CD4-positive, alpha-beta memory T cell (primary cell): ENCODE results near the gene TLX3. TPM values are rescaled to one million over a fixed set of nuclear protein-coding genes. Genes with fewer than 3 reads are reported as not detected.
"Not testable (repeated sequence)": the region's sequence is repeated elsewhere in the genome, so short reads cannot be mapped to it uniquely, and the experiment has no call there.

Experiments
- CTCF ChIA-PET: fragments of 350-600 bp; sonication (Branson Sonifier 250); formaldehyde crosslinking; loops from one replicate; lab custom pipeline; 2021; ENCODE audit warnings: inconsistent platforms; ENCODE audit not compliant: partially characterized antibody; lab: Charles Lee
- POLR2A ChIA-PET: fragments of 350-600 bp; sonication (Branson Sonifier 250); formaldehyde crosslinking; loops from one replicate; lab custom pipeline; 2021; ENCODE audit not compliant: partially characterized antibody; lab: Charles Lee
- DNase-seq, 5 donors: peaks; one replicate each; pipeline versions ENCODE4 v3.0.0 to v3.0.0-alpha.2; 2020 to 2022; ENCODE audit warnings: mixed read lengths in 1 of 5
- H3K27ac ChIP-seq: one replicate; pipeline ENCODE4 v1.7.0; 2013; ENCODE audit warnings: low read depth, low read length
- H3K27me3 ChIP-seq: 2 replicates; pipeline ENCODE4 v1.7.0; 2013; ENCODE audit warnings: mild to moderate bottlenecking, low read length, moderate library complexity; ENCODE audit not compliant: insufficient read depth
- H3K36me3 ChIP-seq: 2 replicates; pipeline ENCODE4 v1.7.0; 2013; ENCODE audit warnings: mild to moderate bottlenecking, low read length, moderate library complexity; ENCODE audit not compliant: insufficient read depth
- H3K4me1 ChIP-seq: 2 replicates; pipeline ENCODE4 v1.7.0; 2013; ENCODE audit warnings: mild to moderate bottlenecking, low read length, moderate library complexity; ENCODE audit not compliant: insufficient read depth
- H3K4me3 ChIP-seq, 2 donors: one replicate each; pipeline ENCODE4 v1.7.0; 2013; ENCODE audit warnings: low read length in 2 of 2, mild to moderate bottlenecking in 1 of 2
- H3K9me3 ChIP-seq, 2 donors: one replicate each; pipeline ENCODE4 v1.7.0; 2013; ENCODE audit warnings: low read length in 2 of 2, control low read depth in 1 of 2; ENCODE audit not compliant: control insufficient read depth in 1 of 2
- H3K27ac Mint-ChIP-seq, 7 donors: one replicate each; pipeline ENCODE4 v1.8.0; 2020 to 2021; ENCODE audit warnings: mixed read lengths in 7 of 7, mild to moderate bottlenecking in 6 of 7, inconsistent platforms in 3 of 7, moderate library complexity in 3 of 7
- H3K27me3 Mint-ChIP-seq, 2 donors: one replicate each; pipeline ENCODE4 v1.8.0; 2020 to 2021; ENCODE audit warnings: mixed read lengths in 2 of 2
- H3K36me3 Mint-ChIP-seq, 2 donors: one replicate each; pipeline ENCODE4 v1.8.0; 2020 to 2021; ENCODE audit warnings: mixed read lengths in 2 of 2, inconsistent platforms in 1 of 2, mild to moderate bottlenecking in 1 of 2
- H3K4me1 Mint-ChIP-seq, 4 donors: one replicate each; pipeline ENCODE4 v1.8.0; 2020 to 2021; ENCODE audit warnings: mixed read lengths in 4 of 4, mild to moderate bottlenecking in 1 of 4
- H3K4me3 Mint-ChIP-seq, 8 donors: one replicate each; pipeline ENCODE4 v1.8.0; 2020 to 2021; ENCODE audit warnings: mixed read lengths in 8 of 8, mild to moderate bottlenecking in 7 of 8, moderate library complexity in 6 of 8, inconsistent platforms in 3 of 8
- H3K9me3 Mint-ChIP-seq, 8 donors: one replicate each; pipeline ENCODE4 v1.8.0; 2020 to 2021; ENCODE audit warnings: mixed read lengths in 8 of 8, mild to moderate bottlenecking in 5 of 8, inconsistent platforms in 3 of 8, moderate library complexity in 1 of 8
- intact Hi-C: fragments of 100-400 bp; cut with micrococcal nuclease; formaldehyde crosslinking; loops from one replicate; pipeline ENCODE4 v1.15.1; 2023
- polyA plus RNA-seq, 2 donors: library from polyadenylated mRNA; unstranded; fragments of 300-500 nt; fragmentation: Illumina TruSeq; gene quantifications; one replicate each; pipeline ENCODE4 v1.2.3, GENCODE V29; 2021
- total RNA-seq, 2 experiments: library from RNA; stranded (reverse); gene quantifications; one replicate each; pipeline ENCODE4 v1.2.3, GENCODE V29; 2021

Gene TLX3
- total and polyA plus RNA-seq, 4 experiments from 2014 or later: not detected

- no peaks in the 10 kb centered on the region for H3K9me3 Mint-ChIP-seq
- H3K4me1 Mint-ChIP-seq: no peaks in the 10 kb centered on the region
- no peak for DNase-seq
- Histone ChIP-seq H3K36me3 (no peaks in the 10 kb centered on the region), H3K27me3 (no peaks in the 10 kb centered on the region), H3K27ac (no peak overlapping the region), H3K4me1 (no peaks in the 10 kb centered on the region), H3K4me3 (no peak overlapping the region), H3K9me3 (no peaks in the 10 kb centered on the region)
- H3K27me3 Mint-ChIP-seq: peaks cover 4 to 8% of the 10 kb centered on the region in 2 donors
- CTCF ChIA-PET: no interaction called here
- no peak overlapping the region for H3K27ac Mint-ChIP-seq
- intact Hi-C loops: no loop called here
- H3K4me3 Mint-ChIP-seq: no peak overlapping the region
- no peaks in the 10 kb centered on the region for H3K36me3 Mint-ChIP-seq
- POLR2A ChIA-PET: no interaction called here
Observed at GRCh38 chr5:171291371-171291770, 17.7 kb upstream of the TLX3 start.

- Mint-ChIP-seq H3K36me3 (no peaks in the 10 kb centered on the region), H3K27ac (no peak overlapping the region), H3K27me3 (peaks cover 8 to 9% of the 10 kb centered on the region in 2 donors), H3K9me3 (no peaks in the 10 kb centered on the region), H3K4me1 (no peaks in the 10 kb centered on the region), H3K4me3 (no peak overlapping the region)
- Histone ChIP-seq H3K4me3 (no peak overlapping the region), H3K27ac (no peak overlapping the region), H3K36me3 (no peaks in the 10 kb centered on the region), H3K9me3 (no peaks in the 10 kb centered on the region), H3K27me3 (no peaks in the 10 kb centered on the region), H3K4me1 (no peaks in the 10 kb centered on the region)
- POLR2A ChIA-PET: no interaction called here
- intact Hi-C loops: no loop called here
- CTCF ChIA-PET: no interaction called here
- DNase-seq: no peak
Observed at GRCh38 chr5:171295299-171295698, 13.7 kb upstream of the TLX3 start.

GRCh38 chr5:171295801-171296200, 13.2 kb upstream of the TLX3 start:
- no peak for DNase-seq
- Histone ChIP-seq H3K4me3 (no peak overlapping the region), H3K27ac (no peak overlapping the region), H3K9me3 (no peaks in the 10 kb centered on the region), H3K27me3 (no peaks in the 10 kb centered on the region), H3K4me1 (no peaks in the 10 kb centered on the region), H3K36me3 (no peaks in the 10 kb centered on the region)
- H3K4me1 Mint-ChIP-seq: no peaks in the 10 kb centered on the region
- intact Hi-C loops: no loop called here
- no peak overlapping the region for H3K4me3 Mint-ChIP-seq
- no peaks in the 10 kb centered on the region for H3K36me3 Mint-ChIP-seq
- ChIA-PET CTCF (no interaction called here), POLR2A (no interaction called here)
- H3K27ac Mint-ChIP-seq: no peak overlapping the region
- peaks cover 4 to 12% of the 10 kb centered on the region in 2 donors for H3K27me3 Mint-ChIP-seq
- no peaks in the 10 kb centered on the region for H3K9me3 Mint-ChIP-seq

GRCh38 chr5:171297941-171298340, 11.1 kb upstream of the TLX3 start:
- peaks cover 9 to 18% of the 10 kb centered on the region in 2 donors for H3K27me3 Mint-ChIP-seq
- H3K27me3 ChIP-seq, H3K9me3 ChIP-seq, H3K4me1 ChIP-seq, H3K27ac Mint-ChIP-seq, H3K9me3 Mint-ChIP-seq, H3K36me3 ChIP-seq, H3K4me3 ChIP-seq, CTCF ChIA-PET, H3K4me3 Mint-ChIP-seq, DNase-seq, intact Hi-C loops, H3K36me3 Mint-ChIP-seq, POLR2A ChIA-PET, H3K27ac ChIP-seq, H3K4me1 Mint-ChIP-seq: not testable (repeated sequence)

- H3K9me3 ChIP-seq: no peaks in the 10 kb centered on the region
- no peaks in the 10 kb centered on the region for H3K36me3 ChIP-seq
- H3K27ac Mint-ChIP-seq: no peak overlapping the region
- POLR2A ChIA-PET: no interaction called here
- H3K27me3 Mint-ChIP-seq: peaks cover 14 to 21% of the 10 kb centered on the region in 2 donors
- H3K4me1 Mint-ChIP-seq: no peaks in the 10 kb centered on the region
- no peak overlapping the region for H3K27ac ChIP-seq
- DNase-seq: no peak
- H3K4me3 ChIP-seq: no peak overlapping the region
- peaks cover under 1% of the 10 kb centered on the region for H3K27me3 ChIP-seq
- intact Hi-C loops: no loop called here
- H3K36me3 Mint-ChIP-seq: no peaks in the 10 kb centered on the region
- H3K4me3 Mint-ChIP-seq: no peak overlapping the region
- H3K4me1 ChIP-seq: no peaks in the 10 kb centered on the region
- H3K9me3 Mint-ChIP-seq: no peaks in the 10 kb centered on the region
- CTCF ChIA-PET: no interaction called here
Observed at GRCh38 chr5:171299228-171299627, 9.8 kb upstream of the TLX3 start.

- Histone ChIP-seq H3K9me3 (no peaks in the 10 kb centered on the region), H3K27ac (no peak overlapping the region), H3K4me1 (no peaks in the 10 kb centered on the region), H3K36me3 (no peaks in the 10 kb centered on the region), H3K4me3 (no peak overlapping the region), H3K27me3 (peaks cover 7% of the 10 kb centered on the region)
- POLR2A ChIA-PET: no interaction called here
- no peaks in the 10 kb centered on the region for H3K36me3 Mint-ChIP-seq
- no peak overlapping the region for H3K4me3 Mint-ChIP-seq
- no peak for DNase-seq
- H3K27me3 Mint-ChIP-seq: peaks cover 18 to 25% of the 10 kb centered on the region in 2 donors
- H3K27ac Mint-ChIP-seq: no peak overlapping the region
- H3K4me1 Mint-ChIP-seq: no peaks in the 10 kb centered on the region
- no peaks in the 10 kb centered on the region for H3K9me3 Mint-ChIP-seq
- intact Hi-C loops: no loop called here
- CTCF ChIA-PET: no interaction called here
Observed at GRCh38 chr5:171299851-171300250, 9.2 kb upstream of the TLX3 start.

- CTCF ChIA-PET: no interaction called here
- H3K27ac ChIP-seq: no peak overlapping the region
- intact Hi-C loops: no loop called here
- H3K9me3 ChIP-seq: no peaks in the 10 kb centered on the region
- Mint-ChIP-seq H3K27me3 (peaks cover 23 to 25% of the 10 kb centered on the region in 2 donors), H3K9me3 (no peaks in the 10 kb centered on the region), H3K27ac (no peak overlapping the region), H3K4me3 (no peak overlapping the region), H3K4me1 (no peaks in the 10 kb centered on the region), H3K36me3 (no peaks in the 10 kb centered on the region)
- DNase-seq: no peak
- peaks cover 9% of the 10 kb centered on the region for H3K27me3 ChIP-seq
- no peaks in the 10 kb centered on the region for H3K4me1 ChIP-seq
- POLR2A ChIA-PET: no interaction called here
- no peak overlapping the region for H3K4me3 ChIP-seq
- H3K36me3 ChIP-seq: no peaks in the 10 kb centered on the region
Observed at GRCh38 chr5:171300358-171300757, 8.7 kb upstream of the TLX3 start.

GRCh38 chr5:171306166-171306565, 2.9 kb upstream of the TLX3 start:
- H3K4me3 ChIP-seq: no peak overlapping the region
- H3K36me3 ChIP-seq: no peaks in the 10 kb centered on the region
- Mint-ChIP-seq H3K36me3 (no peaks in the 10 kb centered on the region), H3K4me3 (no peak overlapping the region), H3K9me3 (peaks cover 0 to 1% (median 0%) of the 10 kb centered on the region in 8 donors), H3K27me3 (peaks cover 40 to 52% of the 10 kb centered on the region in 2 donors), H3K4me1 (peaks cover 3 to 19% (median 12%) of the 10 kb centered on the region in 4 donors), H3K27ac (no peak overlapping the region)
- DNase-seq: no peak
- H3K4me1 ChIP-seq: no peaks in the 10 kb centered on the region
- no peak overlapping the region for H3K27ac ChIP-seq
- H3K9me3 ChIP-seq: no peaks in the 10 kb centered on the region
- H3K27me3 ChIP-seq: peaks cover 29% of the 10 kb centered on the region
- POLR2A ChIA-PET: no interaction called here
- CTCF ChIA-PET: no interaction called here
- intact Hi-C loops: no loop called here
